Measurements from ENCODE around the gene OR2L5.

The OR2L5 gene

DNA sequence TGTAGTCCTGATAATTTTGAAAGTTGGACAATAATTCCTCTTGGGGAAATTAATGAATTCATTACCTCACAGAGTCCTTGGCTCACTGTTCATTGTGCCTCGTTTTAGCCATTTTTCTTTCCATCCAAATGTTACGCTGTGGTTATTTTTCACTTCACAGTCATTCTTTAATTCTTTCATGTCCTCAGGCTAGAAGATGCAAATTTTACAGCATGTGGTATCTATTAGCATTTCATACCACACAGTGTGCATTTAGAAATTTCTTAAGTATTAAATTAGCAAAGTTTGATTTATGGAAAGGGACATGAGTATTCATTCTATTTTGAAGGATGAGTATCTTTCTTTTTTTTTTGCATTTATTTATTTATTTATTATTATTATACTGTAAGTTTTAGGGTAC is 51.6 kb downstream of the OR2L5 start:
- H3K79me2 ChIP-seq (ENCODE audit: insufficient read depth, low read length), result no peaks in the 10 kb centered on the region
- no peak overlapping the region for H3K4me3 ChIP-seq (ENCODE audit: low read depth, low read length, poor library complexity, severe bottlenecking)
- no peak overlapping the region for H2AFZ ChIP-seq (ENCODE audit: low read length)
- no peaks in the 10 kb centered on the region for H3F3A ChIP-seq (ENCODE audit: insufficient read depth, low read length)
- no peak overlapping the region for H3K27ac ChIP-seq (ENCODE audit: low read depth, low read length, poor library complexity, severe bottlenecking)
- H3K9ac ChIP-seq (ENCODE audit: low read length), result no peak overlapping the region
- no peaks in the 10 kb centered on the region for H3K9me3 ChIP-seq (ENCODE audit: low read length)
- H4K20me1 ChIP-seq (ENCODE audit: insufficient read depth, low read length), result no peaks in the 10 kb centered on the region
- no peak overlapping the region for H3K4me2 ChIP-seq (ENCODE audit: low read length)
- no peaks in the 10 kb centered on the region for H3K9me2 ChIP-seq (ENCODE audit: low read depth, low read length)
- H3K4me1 ChIP-seq (ENCODE audit: insufficient read depth, low read length, severe bottlenecking), result no peaks in the 10 kb centered on the region
- H3K36me3 ChIP-seq (ENCODE audit: insufficient read depth, low read length), result no peaks in the 10 kb centered on the region
- TF ChIP-seq EZH2 (IDR thresholded peaks at IDR 0.05; ENCODE audit: borderline replicate concordance, low read length), result no peak
- TF ChIP-seq, protein P1, sequence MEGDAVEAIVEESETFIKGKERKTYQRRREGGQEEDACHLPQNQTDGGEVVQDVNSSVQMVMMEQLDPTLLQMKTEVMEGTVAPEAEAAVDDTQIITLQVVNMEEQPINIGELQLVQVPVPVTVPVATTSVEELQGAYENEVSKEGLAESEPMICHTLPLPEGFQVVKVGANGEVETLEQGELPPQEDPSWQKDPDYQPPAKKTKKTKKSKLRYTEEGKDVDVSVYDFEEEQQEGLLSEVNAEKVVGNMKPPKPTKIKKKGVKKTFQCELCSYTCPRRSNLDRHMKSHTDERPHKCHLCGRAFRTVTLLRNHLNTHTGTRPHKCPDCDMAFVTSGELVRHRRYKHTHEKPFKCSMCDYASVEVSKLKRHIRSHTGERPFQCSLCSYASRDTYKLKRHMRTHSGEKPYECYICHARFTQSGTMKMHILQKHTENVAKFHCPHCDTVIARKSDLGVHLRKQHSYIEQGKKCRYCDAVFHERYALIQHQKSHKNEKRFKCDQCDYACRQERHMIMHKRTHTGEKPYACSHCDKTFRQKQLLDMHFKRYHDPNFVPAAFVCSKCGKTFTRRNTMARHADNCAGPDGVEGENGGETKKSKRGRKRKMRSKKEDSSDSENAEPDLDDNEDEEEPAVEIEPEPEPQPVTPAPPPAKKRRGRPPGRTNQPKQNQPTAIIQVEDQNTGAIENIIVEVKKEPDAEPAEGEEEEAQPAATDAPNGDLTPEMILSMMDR (IDR thresholded peaks at IDR 0.05; ENCODE audit: low read length), result no peak
- no peaks in the 10 kb centered on the region for H3K27me3 ChIP-seq (ENCODE audit: insufficient read depth, low read length)

DNA sequence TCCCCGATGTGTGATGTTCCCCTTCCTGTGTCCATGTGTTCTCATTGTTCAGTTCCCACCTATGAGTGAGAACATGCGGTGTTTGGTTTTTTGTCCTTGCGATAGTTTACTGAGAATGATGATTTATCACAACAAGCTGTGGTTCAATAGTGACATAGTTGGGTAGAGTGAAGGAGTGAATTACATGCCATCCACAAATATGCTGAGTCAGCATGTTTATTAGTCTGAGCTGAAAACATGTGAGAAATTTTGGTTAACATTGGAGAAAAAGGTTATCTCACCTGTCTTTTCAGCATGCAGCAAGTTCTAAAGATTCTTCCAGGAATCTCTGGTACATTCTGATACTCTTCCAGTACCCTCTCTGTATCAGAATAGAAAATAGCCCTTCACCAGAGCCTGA is 52.1 kb downstream of the OR2L5 start:
- no peaks in the 10 kb centered on the region for H3F3A ChIP-seq (ENCODE audit: insufficient read depth, low read length)
- H3K27ac ChIP-seq (ENCODE audit: low read depth, low read length, poor library complexity, severe bottlenecking), result no peak overlapping the region
- no peak overlapping the region for H3K9ac ChIP-seq (ENCODE audit: low read length)
- TF ChIP-seq EZH2 (IDR thresholded peaks at IDR 0.05; ENCODE audit: borderline replicate concordance, low read length), result no peak
- TF ChIP-seq, protein P1 (IDR thresholded peaks at IDR 0.05; ENCODE audit: low read length), result no peak
- no peak overlapping the region for H3K4me2 ChIP-seq (ENCODE audit: low read length)
- no peaks in the 10 kb centered on the region for H3K9me2 ChIP-seq (ENCODE audit: low read depth, low read length)
- H3K27me3 ChIP-seq (ENCODE audit: insufficient read depth, low read length), result no peaks in the 10 kb centered on the region
- H3K36me3 ChIP-seq (ENCODE audit: insufficient read depth, low read length), result no peaks in the 10 kb centered on the region
- H3K9me3 ChIP-seq (ENCODE audit: low read length), result no peaks in the 10 kb centered on the region
- no peak overlapping the region for H2AFZ ChIP-seq (ENCODE audit: low read length)
- H3K4me3 ChIP-seq (ENCODE audit: low read depth, low read length, poor library complexity, severe bottlenecking), result no peak overlapping the region
- no peaks in the 10 kb centered on the region for H3K4me1 ChIP-seq (ENCODE audit: insufficient read depth, low read length, severe bottlenecking)
- no peaks in the 10 kb centered on the region for H4K20me1 ChIP-seq (ENCODE audit: insufficient read depth, low read length)
- no peaks in the 10 kb centered on the region for H3K79me2 ChIP-seq (ENCODE audit: insufficient read depth, low read length)
